Stimulated activated CD8-positive, alpha-beta memory T cell treated with anti-CD3 and anti-CD28 coated beads, Interleukin-15, amount 100 ng/mL, for 24 hours (primary cell): Measurements from ENCODE around the gene CLDN9.

Source experiments
- DNase-seq: peaks from one replicate; pipeline ENCODE4 v3.0.0-alpha.2; 2020; ENCODE audit warnings: low read depth

CLDN9 gene

DNA sequence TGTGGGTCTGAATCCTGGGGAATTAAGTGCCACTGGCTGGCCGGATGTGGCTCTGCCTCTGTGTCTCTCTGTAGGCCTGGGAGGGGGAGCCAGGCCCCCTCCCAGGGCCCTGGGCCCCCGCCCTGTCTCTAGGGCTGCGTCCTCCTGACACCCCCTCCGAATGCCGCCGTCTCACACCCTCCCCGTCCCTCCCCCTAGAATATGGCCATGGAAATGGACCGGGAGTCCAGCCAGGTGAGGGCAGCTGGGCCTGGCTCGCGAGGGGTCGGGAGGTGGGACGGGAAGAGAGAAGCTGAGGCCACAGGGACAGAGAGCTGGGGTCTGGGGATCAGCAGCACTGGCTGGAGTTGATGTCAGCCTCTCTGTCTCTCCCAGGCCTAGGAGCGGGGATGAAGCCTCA lies 16.4 kb upstream of the CLDN9 start:
- no peak for DNase-seq

DNA sequence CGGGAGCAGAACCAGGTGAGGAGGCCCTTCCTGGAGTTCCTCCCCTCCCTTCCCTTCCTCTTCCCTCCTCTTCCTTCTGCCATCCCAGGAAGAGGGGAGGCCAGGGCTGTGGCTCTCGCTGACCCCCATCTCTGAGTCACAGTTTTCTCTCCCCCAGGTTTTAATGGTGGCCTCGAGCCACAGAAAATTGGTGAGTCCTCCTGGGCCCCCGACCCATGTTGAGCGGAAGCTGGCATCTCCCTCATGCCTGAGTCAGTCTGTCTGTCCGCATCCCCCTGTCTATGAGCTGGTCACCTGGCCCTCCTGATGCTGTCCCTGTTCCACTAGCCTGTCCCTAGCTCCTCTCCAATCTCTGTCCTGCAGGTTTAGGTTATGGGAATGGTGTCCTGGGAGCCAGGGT lies 12.8 kb upstream of the CLDN9 start:
- DNase-seq, result no peak

GRCh38 chr16:3000540-3000939 lies 12.2 kb upstream of the CLDN9 start:
- DNase-seq, result no peak

GRCh38 chr16:3001316-3001715 lies 11.4 kb upstream of the CLDN9 start:
- no peak for DNase-seq

DNA sequence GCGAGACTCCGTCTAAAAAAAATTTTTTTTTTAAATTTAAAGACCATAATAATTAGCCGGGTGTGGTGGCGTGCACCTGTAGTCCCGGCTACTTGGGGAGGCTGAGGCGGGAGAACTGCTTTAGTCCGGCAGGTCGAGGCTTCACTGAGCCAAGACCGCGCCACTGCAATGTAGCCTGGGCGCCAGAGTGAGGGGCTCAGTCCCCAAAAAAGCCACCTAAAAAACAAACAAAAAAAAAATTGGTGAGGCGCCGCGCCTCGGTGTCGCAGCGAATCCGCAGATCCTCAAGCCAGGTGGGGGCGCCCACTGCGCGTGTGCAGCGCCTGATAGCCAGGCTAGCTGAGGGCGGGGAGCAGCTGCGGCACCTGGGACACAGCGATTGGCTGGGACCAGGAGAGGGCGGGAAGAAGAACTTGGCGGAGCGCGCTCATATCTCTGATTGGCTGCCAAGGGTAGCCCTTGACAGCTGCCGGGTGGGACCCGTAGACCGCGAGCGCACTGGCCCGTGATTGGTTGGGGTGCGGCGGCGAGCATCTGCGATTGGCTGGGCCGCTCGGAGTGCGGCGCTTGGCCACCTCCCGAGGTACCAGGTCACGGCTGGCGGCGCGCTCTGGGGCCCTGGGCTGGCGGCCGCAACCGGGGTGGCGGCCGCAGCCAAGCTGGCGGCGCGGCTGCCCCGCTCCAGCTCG lies 9.0 kb upstream of the CLDN9 start:
- DNase-seq, result peak; percentile 81

- no peak for DNase-seq
Observed at GRCh38 chr16:3004319-3004718, 8.4 kb upstream of the CLDN9 start.

GRCh38 chr16:3004781-3005284 lies 7.9 kb upstream of the CLDN9 start:
- no peak for DNase-seq

DNA sequence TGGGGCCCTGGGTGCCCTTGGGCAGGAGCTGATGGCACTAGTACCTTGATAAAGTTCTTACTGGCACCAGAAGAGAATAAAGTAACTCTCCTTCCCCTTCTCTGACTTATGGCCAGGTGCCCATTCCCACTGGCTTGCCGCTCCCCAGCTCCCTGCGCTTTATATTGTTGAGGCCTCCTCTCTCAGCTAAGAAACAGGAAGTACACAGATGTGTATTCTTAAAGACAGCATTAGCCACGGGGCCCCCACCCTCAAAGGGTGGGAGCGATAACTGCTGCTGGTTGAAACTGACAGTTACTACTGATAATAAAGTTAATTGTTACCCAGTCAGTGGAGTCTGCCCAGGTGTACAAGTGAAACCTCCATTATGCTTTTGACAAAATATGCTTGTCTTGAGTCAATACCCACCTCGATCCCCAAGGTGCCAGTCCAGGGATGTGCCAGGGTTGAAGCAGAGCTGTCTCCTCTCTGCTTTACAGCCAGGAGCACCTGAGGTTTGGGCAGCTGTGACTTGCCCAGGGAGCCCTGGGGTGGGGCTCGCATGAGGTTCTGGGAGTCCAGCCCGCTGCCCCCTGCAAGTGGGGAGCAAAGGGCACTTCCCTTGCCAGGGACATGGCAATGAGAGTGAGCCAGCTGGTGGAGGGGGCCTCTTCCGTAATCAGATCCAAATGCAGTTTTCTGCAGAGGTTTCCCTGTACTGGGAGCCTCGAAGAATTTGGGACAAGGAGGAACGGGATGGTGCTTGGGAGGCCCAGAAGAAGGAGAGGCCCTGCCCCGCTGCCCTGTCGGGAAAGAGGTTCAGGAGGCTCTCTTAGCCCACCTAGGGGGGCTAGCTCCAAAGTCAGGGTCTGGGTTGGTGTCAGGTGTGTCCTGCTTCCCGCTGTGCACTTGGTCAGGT lies 5.4 kb upstream of the CLDN9 start:
- DNase-seq, result no peak

GRCh38 chr16:3007957-3008689 lies 4.6 kb upstream of the CLDN9 start:
- no peak for DNase-seq

DNA sequence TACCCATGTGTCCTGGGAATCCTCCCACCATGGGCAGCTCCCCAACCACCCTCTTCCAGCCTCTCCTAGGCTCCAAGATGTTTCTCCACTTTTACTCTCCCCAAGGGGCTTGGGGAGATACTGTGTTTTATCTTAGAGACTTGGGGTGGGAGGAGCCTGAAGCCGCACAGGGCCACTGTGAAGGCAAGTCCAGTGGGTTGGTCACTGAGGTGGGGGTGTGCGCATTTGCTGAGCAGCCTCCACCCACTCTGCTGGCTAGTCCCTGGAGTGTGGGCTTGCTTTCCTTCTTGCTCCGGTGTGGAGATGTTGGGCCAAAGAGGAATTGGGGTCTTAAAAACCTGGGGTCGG lies 4.1 kb upstream of the CLDN9 start:
- no peak for DNase-seq

- DNase-seq, result no peak
Observed at GRCh38 chr16:3009568-3010390, 2.9 kb upstream of the CLDN9 start.

DNA sequence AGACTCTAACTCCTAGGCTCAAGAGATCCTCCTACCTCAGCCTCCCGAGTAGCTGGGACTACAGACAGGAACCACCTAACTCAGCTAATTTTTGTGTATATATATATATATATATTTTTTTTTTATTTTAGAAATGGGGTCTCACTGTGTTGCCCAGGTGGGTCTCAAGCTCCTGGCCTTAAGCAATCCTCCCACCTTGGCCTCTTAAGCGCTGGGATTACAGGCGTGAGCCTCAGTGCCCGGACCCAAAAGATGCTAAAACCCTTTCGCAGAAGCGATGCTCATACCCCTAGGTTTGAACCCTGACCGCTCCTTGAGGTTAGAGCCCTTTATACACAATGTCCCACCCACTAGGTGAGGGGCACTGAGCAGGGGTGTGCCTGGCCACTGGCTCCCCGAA lies 2.2 kb upstream of the CLDN9 start:
- no peak for DNase-seq

GRCh38 chr16:3012246-3012645 lies 477 bp upstream of the CLDN9 start:
- no peak for DNase-seq

- DNase-seq, result no peak
Observed at GRCh38 chr16:3013491-3013951, 798 bp downstream of the CLDN9 start.

- no peak for DNase-seq
Observed at GRCh38 chr16:3013998-3014690, 1.4 kb downstream of the CLDN9 start.

GRCh38 chr16:3014971-3015370 lies 2.2 kb downstream of the CLDN9 start:
- no peak for DNase-seq

DNA sequence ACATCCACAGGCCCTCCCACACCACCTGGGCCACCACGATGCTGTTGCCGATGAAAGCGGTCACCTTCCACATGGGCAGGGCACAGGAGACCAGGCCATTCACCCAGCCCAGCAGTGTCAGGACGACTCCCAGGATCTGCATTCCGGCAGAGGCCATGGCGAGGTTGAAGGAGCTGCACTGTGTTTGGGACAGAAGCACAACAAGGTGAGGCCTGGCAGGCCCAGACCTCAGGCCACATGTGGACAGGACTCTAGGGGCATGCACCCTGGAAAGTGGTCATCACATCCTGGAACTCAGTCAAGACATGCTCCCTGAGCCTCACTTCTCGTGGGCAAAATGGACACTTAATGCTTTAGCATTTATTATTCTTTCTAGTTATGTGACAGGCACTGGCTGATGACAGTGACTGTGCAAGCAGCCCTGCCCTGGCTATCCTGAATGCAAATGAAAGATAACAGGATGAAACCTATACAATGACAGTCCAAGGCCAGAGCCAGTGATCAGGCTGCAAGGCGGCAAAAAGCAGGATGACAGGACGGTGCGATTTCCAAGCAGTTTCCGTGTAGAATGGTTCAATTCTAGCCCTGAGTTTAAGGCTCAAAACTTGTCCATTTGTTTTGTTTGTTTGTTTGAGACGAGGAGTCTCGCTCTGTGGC lies 3.3 kb downstream of the CLDN9 start:
- DNase-seq, result no peak

GRCh38 chr16:3017344-3017743 lies 4.6 kb downstream of the CLDN9 start:
- no peak for DNase-seq

DNA sequence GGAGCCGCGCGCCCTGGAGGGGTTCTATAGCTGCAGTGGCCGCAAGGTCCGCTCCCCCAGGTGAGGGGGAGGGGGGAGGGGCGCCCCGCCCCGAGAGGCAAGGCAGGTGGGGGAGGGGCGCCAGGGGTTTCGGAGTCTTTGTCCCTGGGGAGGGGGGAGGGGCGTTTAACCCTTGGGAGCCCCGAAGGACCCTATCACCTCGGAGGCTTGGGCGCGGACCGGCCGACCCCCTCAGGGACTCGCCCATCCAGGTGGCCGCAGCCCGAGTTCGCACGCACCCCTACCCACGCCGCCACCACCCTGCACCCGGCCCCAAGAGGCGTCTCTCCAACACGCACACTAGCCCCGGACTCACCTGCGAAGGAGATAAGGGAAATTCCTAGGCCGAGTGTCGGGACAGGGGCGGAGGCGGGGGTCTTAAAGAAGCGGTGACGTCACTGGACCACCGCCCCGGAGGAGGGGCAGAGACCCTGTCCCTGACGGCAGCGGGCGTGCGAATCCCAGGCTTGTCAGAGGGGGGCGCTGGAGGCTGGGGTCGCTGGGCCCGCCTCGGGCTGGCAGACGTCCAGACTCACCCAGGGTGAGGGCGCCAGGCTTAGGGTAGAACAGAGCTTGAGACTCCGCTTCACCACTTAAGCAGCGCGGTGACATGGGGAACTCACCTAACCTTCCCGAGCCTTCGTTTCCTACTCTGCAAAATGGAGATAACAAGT lies 5.2 kb downstream of the CLDN9 start, which contains the start of gene CLDN6:
Gene CLDN6 (minus strand): TSS at position 390 of the 713 bp plus-strand sequence. CDS start 2,162 bp downstream, outside the sequence.
- DNase-seq, result no peak
